A673 (cell line): ENCODE measurements around the gene TMEM63B. TPM values are rescaled to one million over a fixed set of nuclear protein-coding genes. Genes with fewer than 3 reads are reported as not detected.

ENCODE experiments used
- BruUV-seq: library from RNA; stranded (reverse); fragments of 400-500 nt; replicated peaks from 2 replicates; lab custom pipeline; 2021; lab: Mats Ljungman, UMichigan
- CTCF ChIA-PET: fragments of 300-600 bp; sonication (Branson Sonifier 250); formaldehyde crosslinking; loops from one replicate; lab custom pipeline; 2022; ENCODE audit warnings: antibody characterized with exemption; lab: Charles Lee
- POLR2A ChIA-PET: fragments of 300-600 bp; sonication (Branson Sonifier 250); formaldehyde crosslinking; loops from one replicate; lab custom pipeline; 2022; ENCODE audit warnings: antibody characterized with exemption; ENCODE audit not compliant: low non-redundant PET; lab: Charles Lee
- DNase-seq: peaks from one replicate; pipeline ENCODE4 v3.0.0-alpha.2; 2015; ENCODE audit warnings: low spot score
- H3K27ac ChIP-seq: fragments of 200-600 bp; sonication (generic); 2 replicates; pipeline ENCODE4 v1.5.1; 2016; ENCODE audit warnings: mixed run types, low read depth, mild to moderate bottlenecking, mixed read lengths, antibody characterized with exemption, low read length; ENCODE audit not compliant: poor library complexity, severe bottlenecking
- H3K27me3 ChIP-seq: fragments of 200-600 bp; sonication (generic); replicated peaks from 2 replicates; pipeline ENCODE4 v1.6.1; 2017; ENCODE audit warnings: mixed run types, low read depth, mild to moderate bottlenecking, mixed read lengths, antibody characterized with exemption, low read length; ENCODE audit not compliant: insufficient read depth, poor library complexity
- H3K36me3 ChIP-seq: fragments of 200-600 bp; sonication (generic); 2 replicates; pipeline ENCODE4 v1.6.1; 2016; ENCODE audit warnings: mixed run types, mild to moderate bottlenecking, mixed read lengths, antibody characterized with exemption, low read length; ENCODE audit not compliant: insufficient read depth, poor library complexity, severe bottlenecking
- H3K4me1 ChIP-seq: fragments of 200-600 bp; sonication (generic); 2 replicates; pipeline ENCODE4 v1.6.1; 2017; ENCODE audit warnings: mixed run types, mild to moderate bottlenecking, mixed read lengths, antibody characterized with exemption, low read length; ENCODE audit not compliant: insufficient read depth, poor library complexity, severe bottlenecking
- H3K4me3 ChIP-seq: fragments of 200-600 bp; sonication (generic); 2 replicates; pipeline ENCODE4 v1.5.1; 2016; ENCODE audit warnings: low read depth, mixed run types, mild to moderate bottlenecking, mixed read lengths, low read length; ENCODE audit not compliant: poor library complexity, severe bottlenecking
- H3K9me3 ChIP-seq: fragments of 200-600 bp; sonication (generic); 2 replicates; pipeline ENCODE4 v1.6.1; 2016; ENCODE audit warnings: mixed run types, low read depth, mild to moderate bottlenecking, mixed read lengths, antibody characterized with exemption, low read length; ENCODE audit not compliant: poor library complexity, severe bottlenecking
- EZH2 ChIP-seq: fragments of 200-600 bp; sonication (generic); IDR thresholded peaks from 2 replicates; pipeline ENCODE4 v1.6.1; 2017; ENCODE audit warnings: borderline replicate concordance, low read depth, mild to moderate bottlenecking, mixed read lengths, antibody characterized with exemption, low read length; ENCODE audit not compliant: poor library complexity, severe bottlenecking
- intact Hi-C: fragments of 100-400 bp; cut with micrococcal nuclease; formaldehyde crosslinking; loops from one replicate; pipeline ENCODE4 v1.10.0; 2022; ENCODE audit not compliant: unreplicated experiment
- total RNA-seq: library from RNA; stranded (reverse); gene quantifications from 2 replicates; pipeline ENCODE4 v1.2.3, GENCODE V29; 2021
- TF ChIP-seq, protein P1 (sequence below): fragments of 300-800, 200-600 bp; sonication (generic); conservative IDR thresholded peaks from 2 replicates; pipeline ENCODE4 v1.5.1; 2017; ENCODE audit warnings: low read depth, mild to moderate bottlenecking, antibody characterized with exemption, low read length, moderate library complexity, mixed read lengths

Gene TMEM63B
- total RNA-seq, 1 experiment from 2014 or later = 32.0 TPM

DNA sequence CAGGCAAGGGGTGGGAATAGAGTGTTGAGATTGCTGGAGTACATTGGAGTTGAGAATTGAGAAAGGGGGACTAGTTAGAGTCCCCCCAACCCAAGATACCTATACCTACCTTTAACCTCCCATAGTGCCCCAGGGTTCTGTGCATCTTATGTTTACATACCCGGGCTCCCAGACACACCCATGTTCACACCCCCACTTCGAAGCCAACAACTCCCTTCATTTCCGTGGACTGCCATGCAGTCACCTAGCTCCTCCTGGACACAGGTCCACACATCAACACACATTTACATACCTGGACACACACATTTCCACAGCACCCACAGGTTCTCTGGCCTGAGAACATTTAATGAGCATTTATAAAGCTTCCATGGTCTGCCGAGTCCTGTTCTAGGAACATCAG, 5.1 kb downstream of the TMEM63B start:
- no TSS peak for BruUV-seq
- ChIA-PET CTCF (no interaction called here), POLR2A (no interaction called here)
- Histone ChIP-seq H3K27ac (peak overlapping the region; percentile 22), H3K4me1 (peaks cover 40% of the 10 kb centered on the region), H3K27me3 (no peaks in the 10 kb centered on the region), H3K9me3 (no peaks in the 10 kb centered on the region), H3K4me3 (no peak overlapping the region), H3K36me3 (no peaks in the 10 kb centered on the region)
- DNase-seq = no peak
- TF ChIP-seq EZH2 = no peak
- TF ChIP-seq, protein P1, sequence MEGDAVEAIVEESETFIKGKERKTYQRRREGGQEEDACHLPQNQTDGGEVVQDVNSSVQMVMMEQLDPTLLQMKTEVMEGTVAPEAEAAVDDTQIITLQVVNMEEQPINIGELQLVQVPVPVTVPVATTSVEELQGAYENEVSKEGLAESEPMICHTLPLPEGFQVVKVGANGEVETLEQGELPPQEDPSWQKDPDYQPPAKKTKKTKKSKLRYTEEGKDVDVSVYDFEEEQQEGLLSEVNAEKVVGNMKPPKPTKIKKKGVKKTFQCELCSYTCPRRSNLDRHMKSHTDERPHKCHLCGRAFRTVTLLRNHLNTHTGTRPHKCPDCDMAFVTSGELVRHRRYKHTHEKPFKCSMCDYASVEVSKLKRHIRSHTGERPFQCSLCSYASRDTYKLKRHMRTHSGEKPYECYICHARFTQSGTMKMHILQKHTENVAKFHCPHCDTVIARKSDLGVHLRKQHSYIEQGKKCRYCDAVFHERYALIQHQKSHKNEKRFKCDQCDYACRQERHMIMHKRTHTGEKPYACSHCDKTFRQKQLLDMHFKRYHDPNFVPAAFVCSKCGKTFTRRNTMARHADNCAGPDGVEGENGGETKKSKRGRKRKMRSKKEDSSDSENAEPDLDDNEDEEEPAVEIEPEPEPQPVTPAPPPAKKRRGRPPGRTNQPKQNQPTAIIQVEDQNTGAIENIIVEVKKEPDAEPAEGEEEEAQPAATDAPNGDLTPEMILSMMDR = no peak
- intact Hi-C loops = no loop called here

- intact Hi-C loops = no loop called here
- H3K4me3 ChIP-seq = peak overlapping the region; percentile 9
- H3K9me3 ChIP-seq = no peaks in the 10 kb centered on the region
- H3K27ac ChIP-seq = peak overlapping the region; percentile 75
- no TSS peak for BruUV-seq
- peaks cover 40% of the 10 kb centered on the region for H3K4me1 ChIP-seq
- ChIA-PET POLR2A (no interaction called here), CTCF (interaction anchor here (0.6 kb wide), 2 partner anchors 17 to 120 kb away, joined by 3 read pairs; no protein-coding TSS in a partner anchor)
- peak; percentile 80 for DNase-seq
- no peaks in the 10 kb centered on the region for H3K27me3 ChIP-seq
- no peaks in the 10 kb centered on the region for H3K36me3 ChIP-seq
- TF ChIP-seq, protein P1 = no peak
- no peak for TF ChIP-seq EZH2
Measured at GRCh38 chr6:44133003-44133931, 5.9 kb downstream of the TMEM63B start.

DNA sequence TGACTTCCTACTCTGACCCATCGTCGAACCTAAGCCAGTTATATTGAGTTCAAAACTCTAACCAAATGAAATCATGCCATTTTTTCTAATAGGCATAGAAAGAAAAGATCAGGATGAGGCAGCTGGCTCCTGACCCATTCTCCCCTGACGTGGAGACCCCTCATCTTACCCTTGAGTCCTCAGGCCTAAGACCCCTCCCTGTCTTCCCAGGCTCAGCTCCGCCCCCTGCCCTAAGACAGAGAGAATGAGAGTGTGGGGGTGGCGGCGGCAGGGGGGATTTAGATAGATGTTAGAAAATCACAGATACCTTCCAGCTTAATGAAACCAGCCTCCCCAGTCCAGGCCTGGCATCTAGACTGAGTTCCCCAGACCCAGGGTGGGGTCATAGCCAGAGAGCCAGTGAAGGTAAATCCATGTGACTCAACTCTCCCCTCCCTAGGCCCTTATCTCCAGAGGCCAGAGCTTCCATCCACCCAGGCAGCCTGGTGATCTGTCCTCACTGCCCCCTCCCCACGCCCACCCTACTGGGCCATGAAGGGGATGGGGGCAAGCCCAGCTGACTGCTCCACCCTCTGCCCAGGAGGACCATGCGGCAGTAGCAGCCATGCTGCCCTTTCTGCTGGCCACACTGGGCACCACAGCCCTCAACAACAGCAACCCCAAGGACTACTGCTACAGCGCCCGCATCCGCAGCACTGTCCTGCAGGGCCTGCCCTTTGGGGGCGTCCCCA, 6.8 kb downstream of the TMEM63B start:
- ChIA-PET CTCF (interaction anchor here (0.6 kb wide), 2 partner anchors 16 to 119 kb away, joined by 3 read pairs; no protein-coding TSS in a partner anchor), POLR2A (no interaction called here)
- peak overlapping the region; percentile 75 for H3K27ac ChIP-seq
- no peaks in the 10 kb centered on the region for H3K9me3 ChIP-seq
- TF ChIP-seq, protein P1 = no peak
- TF ChIP-seq EZH2 = no peak
- intact Hi-C loops = no loop called here
- no TSS peak for BruUV-seq
- DNase-seq = no peak
- H3K36me3 ChIP-seq = no peaks in the 10 kb centered on the region
- H3K27me3 ChIP-seq = no peaks in the 10 kb centered on the region
- peaks cover 36% of the 10 kb centered on the region for H3K4me1 ChIP-seq
- no peak overlapping the region for H3K4me3 ChIP-seq
